KMS-11 (cell line): ENCODE results near the gene EPHB2.

ENCODE experiments used
- H2AFZ ChIP-seq: fragments of 200-600 bp; sonication (generic); 2 replicates; pipeline ENCODE4 v1.6.1; 2016; ENCODE audit warnings: antibody characterized with exemption, mixed run types, low read depth
- H3K27ac ChIP-seq: fragments of 200-600 bp; sonication (generic); 2 replicates; pipeline ENCODE4 v1.6.1; 2016; ENCODE audit warnings: mild to moderate bottlenecking, mixed run types
- H3K27me3 ChIP-seq: fragments of 200-600 bp; sonication (generic); 2 replicates; pipeline ENCODE4 v1.6.1; 2017; ENCODE audit warnings: mild to moderate bottlenecking, low read depth, mixed run types, moderate library complexity; ENCODE audit not compliant: insufficient read depth
- H3K36me3 ChIP-seq: fragments of 200-600 bp; sonication (generic); 2 replicates; pipeline ENCODE4 v1.6.1; 2017; ENCODE audit warnings: mild to moderate bottlenecking, mixed run types; ENCODE audit not compliant: insufficient read depth
- H3K4me1 ChIP-seq: fragments of 200-600 bp; sonication (generic); 2 replicates; pipeline ENCODE4 v1.6.1; 2016; ENCODE audit warnings: mild to moderate bottlenecking, low read depth, mixed run types; ENCODE audit not compliant: poor library complexity, severe bottlenecking
- H3K4me2 ChIP-seq: fragments of 200-600 bp; sonication (generic); 2 replicates; pipeline ENCODE4 v1.7.0; 2016; ENCODE audit warnings: mild to moderate bottlenecking, mixed run types
- H3K4me3 ChIP-seq: fragments of 200-600 bp; sonication (generic); IDR thresholded peaks from 2 replicates; pipeline ENCODE4 v1.6.1; 2017; ENCODE audit warnings: low read depth, low read length, mixed read lengths; ENCODE audit not compliant: insufficient read depth
- H3K79me2 ChIP-seq: fragments of 200-600 bp; sonication (generic); 2 replicates; pipeline ENCODE4 v1.6.1; 2016; ENCODE audit warnings: low read depth, mixed run types; ENCODE audit not compliant: insufficient read depth
- H3K9ac ChIP-seq: fragments of 200-600 bp; sonication (generic); 2 replicates; pipeline ENCODE4 v1.6.1; 2016; ENCODE audit warnings: mild to moderate bottlenecking, mixed run types
- H4K20me1 ChIP-seq: fragments of 200-600 bp; sonication (generic); 2 replicates; pipeline ENCODE4 v1.6.1; 2016; ENCODE audit warnings: mild to moderate bottlenecking, mixed run types; ENCODE audit not compliant: insufficient read depth
- TF ChIP-seq, protein P1 (sequence below): fragments of 200-600 bp; sonication (generic); conservative IDR thresholded peaks from 2 replicates; pipeline ENCODE4 v1.6.1; 2017; ENCODE audit warnings: low read depth, mild to moderate bottlenecking, antibody characterized with exemption, low read length, moderate library complexity, mixed read lengths

The EPHB2 gene

DNA sequence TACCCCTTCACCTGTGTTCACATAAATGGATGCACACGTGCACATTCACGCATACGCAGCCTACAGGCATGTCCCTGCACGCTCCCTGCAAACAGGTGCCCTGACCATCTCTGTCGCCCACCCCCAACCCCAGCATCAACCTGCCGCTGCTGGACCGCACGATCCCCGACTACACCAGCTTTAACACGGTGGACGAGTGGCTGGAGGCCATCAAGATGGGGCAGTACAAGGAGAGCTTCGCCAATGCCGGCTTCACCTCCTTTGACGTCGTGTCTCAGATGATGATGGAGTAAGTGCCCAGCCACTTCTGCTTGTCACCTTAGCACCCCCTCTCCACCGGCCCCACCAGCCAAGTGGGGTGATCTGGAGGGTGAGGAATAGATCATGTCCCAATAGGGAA lies 201.7 kb downstream of the EPHB2 start:
- no peak overlapping the region for H3K4me3 ChIP-seq
- H4K20me1 ChIP-seq, result no peaks in the 10 kb centered on the region
- H3K36me3 ChIP-seq, result no peaks in the 10 kb centered on the region
- no peaks in the 10 kb centered on the region for H3K79me2 ChIP-seq
- H3K4me1 ChIP-seq, result no peaks in the 10 kb centered on the region
- peaks cover 76% of the 10 kb centered on the region for H3K27me3 ChIP-seq
- H2AFZ ChIP-seq, result no peak overlapping the region
- H3K27ac ChIP-seq, result no peak overlapping the region
- H3K4me2 ChIP-seq, result no peak overlapping the region
- H3K9ac ChIP-seq, result no peak overlapping the region
- TF ChIP-seq, protein P1, sequence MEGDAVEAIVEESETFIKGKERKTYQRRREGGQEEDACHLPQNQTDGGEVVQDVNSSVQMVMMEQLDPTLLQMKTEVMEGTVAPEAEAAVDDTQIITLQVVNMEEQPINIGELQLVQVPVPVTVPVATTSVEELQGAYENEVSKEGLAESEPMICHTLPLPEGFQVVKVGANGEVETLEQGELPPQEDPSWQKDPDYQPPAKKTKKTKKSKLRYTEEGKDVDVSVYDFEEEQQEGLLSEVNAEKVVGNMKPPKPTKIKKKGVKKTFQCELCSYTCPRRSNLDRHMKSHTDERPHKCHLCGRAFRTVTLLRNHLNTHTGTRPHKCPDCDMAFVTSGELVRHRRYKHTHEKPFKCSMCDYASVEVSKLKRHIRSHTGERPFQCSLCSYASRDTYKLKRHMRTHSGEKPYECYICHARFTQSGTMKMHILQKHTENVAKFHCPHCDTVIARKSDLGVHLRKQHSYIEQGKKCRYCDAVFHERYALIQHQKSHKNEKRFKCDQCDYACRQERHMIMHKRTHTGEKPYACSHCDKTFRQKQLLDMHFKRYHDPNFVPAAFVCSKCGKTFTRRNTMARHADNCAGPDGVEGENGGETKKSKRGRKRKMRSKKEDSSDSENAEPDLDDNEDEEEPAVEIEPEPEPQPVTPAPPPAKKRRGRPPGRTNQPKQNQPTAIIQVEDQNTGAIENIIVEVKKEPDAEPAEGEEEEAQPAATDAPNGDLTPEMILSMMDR, result no peak

DNA sequence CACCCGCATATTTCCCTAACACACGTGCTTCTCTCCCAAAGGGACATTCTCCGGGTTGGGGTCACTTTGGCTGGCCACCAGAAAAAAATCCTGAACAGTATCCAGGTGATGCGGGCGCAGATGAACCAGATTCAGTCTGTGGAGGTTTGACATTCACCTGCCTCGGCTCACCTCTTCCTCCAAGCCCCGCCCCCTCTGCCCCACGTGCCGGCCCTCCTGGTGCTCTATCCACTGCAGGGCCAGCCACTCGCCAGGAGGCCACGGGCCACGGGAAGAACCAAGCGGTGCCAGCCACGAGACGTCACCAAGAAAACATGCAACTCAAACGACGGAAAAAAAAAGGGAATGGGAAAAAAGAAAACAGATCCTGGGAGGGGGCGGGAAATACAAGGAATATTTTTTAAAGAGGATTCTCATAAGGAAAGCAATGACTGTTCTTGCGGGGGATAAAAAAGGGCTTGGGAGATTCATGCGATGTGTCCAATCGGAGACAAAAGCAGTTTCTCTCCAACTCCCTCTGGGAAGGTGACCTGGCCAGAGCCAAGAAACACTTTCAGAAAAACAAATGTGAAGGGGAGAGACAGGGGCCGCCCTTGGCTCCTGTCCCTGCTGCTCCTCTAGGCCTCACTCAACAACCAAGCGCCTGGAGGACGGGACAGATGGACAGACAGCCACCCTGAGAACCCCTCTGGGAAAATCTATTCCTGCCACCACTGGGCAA lies 202.9 kb downstream of the EPHB2 start:
- Histone ChIP-seq H2AFZ (no peak overlapping the region), H3K9ac (no peak overlapping the region), H3K27me3 (peaks cover 77% of the 10 kb centered on the region), H3K27ac (no peak overlapping the region), H3K4me1 (no peaks in the 10 kb centered on the region), H4K20me1 (no peaks in the 10 kb centered on the region), H3K4me3 (no peak overlapping the region), H3K4me2 (no peak overlapping the region), H3K79me2 (no peaks in the 10 kb centered on the region), H3K36me3 (no peaks in the 10 kb centered on the region)
- TF ChIP-seq, protein P1, result no peak

DNA sequence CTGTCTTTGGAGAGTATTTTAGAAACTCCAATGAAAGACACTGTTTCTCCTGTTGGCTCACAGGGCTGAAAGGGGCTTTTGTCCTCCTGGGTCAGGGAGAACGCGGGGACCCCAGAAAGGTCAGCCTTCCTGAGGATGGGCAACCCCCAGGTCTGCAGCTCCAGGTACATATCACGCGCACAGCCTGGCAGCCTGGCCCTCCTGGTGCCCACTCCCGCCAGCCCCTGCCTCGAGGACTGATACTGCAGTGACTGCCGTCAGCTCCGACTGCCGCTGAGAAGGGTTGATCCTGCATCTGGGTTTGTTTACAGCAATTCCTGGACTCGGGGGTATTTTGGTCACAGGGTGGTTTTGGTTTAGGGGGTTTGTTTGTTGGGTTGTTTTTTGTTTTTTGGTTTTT lies 203.5 kb downstream of the EPHB2 start:
- Histone ChIP-seq H3K36me3 (no peaks in the 10 kb centered on the region), H3K4me3 (no peak overlapping the region), H3K27ac (no peak overlapping the region), H2AFZ (no peak overlapping the region), H3K27me3 (peaks cover 80% of the 10 kb centered on the region), H3K4me1 (no peaks in the 10 kb centered on the region), H4K20me1 (no peaks in the 10 kb centered on the region), H3K79me2 (no peaks in the 10 kb centered on the region), H3K4me2 (no peak overlapping the region), H3K9ac (no peak overlapping the region)
- TF ChIP-seq, protein P1, result no peak

DNA sequence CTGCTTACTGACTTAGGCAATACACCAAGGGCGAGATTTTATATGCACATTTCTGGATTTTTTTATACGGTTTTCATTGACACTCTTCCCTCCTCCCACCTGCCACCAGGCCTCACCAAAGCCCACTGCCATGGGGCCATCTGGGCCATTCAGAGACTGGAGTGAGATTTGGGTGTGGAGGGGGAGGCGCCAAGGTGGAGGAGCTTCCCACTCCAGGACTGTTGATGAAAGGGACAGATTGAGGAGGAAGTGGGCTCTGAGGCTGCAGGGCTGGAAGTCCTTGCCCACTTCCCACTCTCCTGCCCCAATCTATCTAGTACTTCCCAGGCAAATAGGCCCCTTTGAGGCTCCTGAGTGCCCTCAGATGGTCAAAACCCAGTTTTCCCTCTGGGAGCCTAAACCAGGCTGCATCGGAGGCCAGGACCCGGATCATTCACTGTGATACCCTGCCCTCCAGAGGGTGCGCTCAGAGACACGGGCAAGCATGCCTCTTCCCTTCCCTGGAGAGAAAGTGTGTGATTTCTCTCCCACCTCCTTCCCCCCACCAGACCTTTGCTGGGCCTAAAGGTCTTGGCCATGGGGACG lies 204.1 kb downstream of the EPHB2 start:
- Histone ChIP-seq H3K36me3 (no peaks in the 10 kb centered on the region), H2AFZ (no peak overlapping the region), H3K4me3 (no peak overlapping the region), H3K27ac (no peak overlapping the region), H3K27me3 (peaks cover 81% of the 10 kb centered on the region), H3K79me2 (no peaks in the 10 kb centered on the region), H3K4me1 (no peaks in the 10 kb centered on the region), H3K9ac (no peak overlapping the region), H3K4me2 (no peak overlapping the region), H4K20me1 (no peaks in the 10 kb centered on the region)
- TF ChIP-seq, protein P1, result no peak
